ENCODE data around the gene IP6K3. TPM values are rescaled to one million over a fixed set of nuclear protein-coding genes. Genes with fewer than 3 reads are reported as not detected.

Gene IP6K3
- total and polyA plus RNA-seq, 2 experiments from 2014 or later, result 0.14 to 0.16 TPM

GRCh38 chr6:33731035-33731434, 15.7 kb downstream of the IP6K3 start (continued):
- TF ChIP-seq REST (IDR thresholded peaks at IDR 0.05; ENCODE audit: unreplicated experiment), result no peak
- TF ChIP-seq JUNB (IDR thresholded peaks at IDR 0.05; ENCODE audit: unreplicated experiment), result no peak
- TF ChIP-seq ZNF114 (CRISPR knock-in tag; IDR thresholded peaks at IDR 0.05), result no peak
- TF ChIP-seq NANOG (IDR thresholded peaks at IDR 0.05; ENCODE audit: borderline replicate concordance), result no peak
- no peak for TF ChIP-seq POLR2AphosphoS5 (IDR thresholded peaks at IDR 0.05; ENCODE audit: low read depth)

GRCh38 chr6:33730611-33731010, 16.1 kb downstream of the IP6K3 start:
- no peak overlapping the region for H3K27ac ChIP-seq (ENCODE audit: low read depth)
- H3K4me3 ChIP-seq, result no peak overlapping the region
- no peaks in the 10 kb centered on the region for H3F3A ChIP-seq (replicated peaks; ENCODE audit: low read depth)
- no peak overlapping the region for H3K4me2 ChIP-seq
- Mint-ChIP-seq H3K4me1 (peaks cover 8% of the 10 kb centered on the region), H3K36me3 (ENCODE audit: low read depth) (no peaks in the 10 kb centered on the region), H3K9me3 (no peaks in the 10 kb centered on the region), H3K27me3 (ENCODE audit: insufficient read depth, low read depth, poor library complexity) (peaks cover 9% of the 10 kb centered on the region), H3K4me3 (no peak overlapping the region), H3K27ac (no peak overlapping the region)
- H4K20me1 ChIP-seq (replicated peaks; ENCODE audit: insufficient read depth), result no peaks in the 10 kb centered on the region
- 0 out of 2 replicates have a peak overlapping the region, but pooled peaks have one; percentile 43 for H2AFZ ChIP-seq
- H3K4me1 ChIP-seq (ENCODE audit: insufficient read depth), result no peaks in the 10 kb centered on the region
- TF ChIP-seq NANOG (IDR thresholded peaks at IDR 0.05; ENCODE audit: borderline replicate concordance), result no peak
- no peak for TF ChIP-seq CREB1 (CRISPR knock-in tag; IDR thresholded peaks at IDR 0.05; ENCODE audit: low read depth)
- no peak for TF ChIP-seq ZNF114 (CRISPR knock-in tag; IDR thresholded peaks at IDR 0.05)
- TF ChIP-seq ETS1 (IDR thresholded peaks at IDR 0.05), result no peak
- no peak for TF ChIP-seq POLR2AphosphoS5 (IDR thresholded peaks at IDR 0.05; ENCODE audit: low read depth)
- no peak for TF ChIP-seq REST (IDR thresholded peaks at IDR 0.05; ENCODE audit: unreplicated experiment)
- TF ChIP-seq ZNF331 (CRISPR knock-in tag; IDR thresholded peaks at IDR 0.05; ENCODE audit: low read depth), result no peak
- no peaks in the 10 kb centered on the region for H3K9me2 ChIP-seq (ENCODE audit: insufficient read depth)
- H3K79me2 ChIP-seq (replicated peaks; ENCODE audit: insufficient read depth), result no peaks in the 10 kb centered on the region
- DNase-seq (ENCODE audit: low spot score), result no peak
- no peaks in the 10 kb centered on the region for H3K27me3 ChIP-seq (ENCODE audit: insufficient read depth)
- ATAC-seq, result no peak
- H3K36me3 ChIP-seq (ENCODE audit: insufficient read depth), result no peaks in the 10 kb centered on the region

Data from GM23338 (cell line).